K562 (cell line): ENCODE measurements around the gene CCL27. TPM values are rescaled to one million over a fixed set of nuclear protein-coding genes. Genes with fewer than 3 reads are reported as not detected.

Experiments used
- ATAC-seq: fragments of 200-7000 bp; cut with Tn5 transposase; 3 replicates; pipeline ENCODE4 v1.9.1; 2020; ENCODE audit warnings: moderate library complexity
- BruUV-seq: library from RNA; stranded (reverse); fragments of 400-500 nt; replicated peaks from 2 replicates; lab custom pipeline; 2021; lab: Mats Ljungman, UMichigan
- CTCF ChIA-PET: fragments of 300-600 bp; formaldehyde crosslinking; extraction: SDS; loops from one replicate; lab custom pipeline; 2021; ENCODE audit warnings: low intra/inter-chr PET ratio; lab: Yijun Ruan, JAX
- POLR2A ChIA-PET: fragments of 300-600, 350-650 bp; sonication (Branson Sonifier 250); formaldehyde crosslinking; extraction: SDS; loops from one replicate; lab custom pipeline; 2021; ENCODE audit warnings: antibody characterized with exemption, inconsistent platforms; lab: Yijun Ruan, JAX
- DNase-seq, 4 experiments: peaks; one replicate each; pipeline versions ENCODE4 v3.0.0 to v3.0.0-alpha.2; 2011 to 2018; ENCODE audit warnings: low spot score in 3 of 4, mixed read lengths in 3 of 4; ENCODE audit errors: extremely low read depth in 1 of 4
- FAIRE-seq: peaks from 2 replicates; lab custom pipeline; 2011; peaks lifted over from hg19 to GRCh38; lab: Jason Lieb, UNC
- H2AFZ ChIP-seq: 2 replicates; pipeline ENCODE4 v1.6.0; 2011; ENCODE audit warnings: low read depth, low read length, control low read depth, inconsistent platforms
- H3K27ac ChIP-seq: fragments of 200-600 bp; 3 replicates; pipeline ENCODE4 v1.8.0; 2011; ENCODE audit warnings: low read depth, mild to moderate bottlenecking, control low read depth, inconsistent platforms, low read length, moderate library complexity, mixed read lengths; ENCODE audit errors: extremely low read depth
- H3K27me3 ChIP-seq, 2 experiments: fragments of 300-600 bp in 1 of 2; 2 replicates in 1 of 2; 3 replicates in 1 of 2; pipeline versions ENCODE4 v1.6.0 to v1.8.0; 2011; ENCODE audit warnings: inconsistent platforms in 2 of 2, low read length in 2 of 2, mild to moderate bottlenecking in 1 of 2, mixed read lengths in 1 of 2, moderate library complexity in 1 of 2; ENCODE audit not compliant: control insufficient read depth in 2 of 2, insufficient read depth in 2 of 2
- H3K36me3 ChIP-seq: fragments of 300-600 bp; 3 replicates; pipeline ENCODE4 v1.8.0; 2011; ENCODE audit warnings: mild to moderate bottlenecking, low read length, inconsistent platforms; ENCODE audit not compliant: control insufficient read depth, insufficient read depth
- H3K4me1 ChIP-seq, 2 experiments: fragments of 200-600 bp in 1 of 2; replicated peaks in 1 of 2; 2 replicates in 1 of 2; 3 replicates in 1 of 2; pipeline versions ENCODE4 v1.5.1 to v1.8.0; 2011; ENCODE audit warnings: inconsistent platforms in 2 of 2, low read length in 2 of 2, mild to moderate bottlenecking in 1 of 2, mixed read lengths in 1 of 2, moderate library complexity in 1 of 2; ENCODE audit not compliant: control insufficient read depth in 2 of 2, insufficient read depth in 2 of 2
- H3K4me2 ChIP-seq: 2 replicates; pipeline ENCODE4 v1.6.1; 2011; ENCODE audit warnings: low read length, control low read depth, inconsistent platforms, mixed read lengths; ENCODE audit not compliant: insufficient read depth
- H3K4me3 ChIP-seq: fragments of 200-600 bp; sonication (generic), shearing (Covaris generic); 2 replicates; pipeline ENCODE4 v1.5.1; 2016; ENCODE audit warnings: control low read depth, inconsistent platforms
- H3K79me2 ChIP-seq: fragments of 200-600 bp; 3 replicates; pipeline ENCODE4 v1.8.0; 2011; ENCODE audit warnings: low read length, inconsistent platforms; ENCODE audit not compliant: control insufficient read depth, insufficient read depth
- H3K9ac ChIP-seq, 2 experiments: 2 replicates each; pipeline versions ENCODE4 v1.6.0 to v1.6.1; 2011; ENCODE audit warnings: low read depth in 2 of 2, low read length in 2 of 2, control low read depth in 1 of 2, inconsistent platforms in 1 of 2, mild to moderate bottlenecking in 1 of 2, mixed read lengths in 1 of 2; ENCODE audit not compliant: insufficient read depth in 1 of 2
- H3K9me1 ChIP-seq: one replicate; pipeline ENCODE4 v1.6.0; 2011; ENCODE audit warnings: inconsistent platforms, mild to moderate bottlenecking, low read length, moderate library complexity; ENCODE audit not compliant: control insufficient read depth, insufficient read depth
- H3K9me3 ChIP-seq: replicated peaks from 2 replicates; pipeline ENCODE4 v1.5.1; 2011; ENCODE audit warnings: low read depth, low read length, inconsistent platforms; ENCODE audit not compliant: control insufficient read depth, insufficient read depth
- H4K20me1 ChIP-seq: replicated peaks from 2 replicates; pipeline ENCODE4 v1.6.1; 2011; ENCODE audit warnings: low read length, inconsistent platforms, mixed read lengths; ENCODE audit not compliant: control insufficient read depth, insufficient read depth
- ARID2 ChIP-seq: fragments of 450-650 bp; IDR thresholded peaks from 2 replicates; pipeline ENCODE4 v1.6.1; 2017; ENCODE audit warnings: antibody characterized with exemption, mild to moderate bottlenecking
- ATF7 ChIP-seq: fragments of 450-650 bp; IDR thresholded peaks from 2 replicates; pipeline ENCODE4 v1.7.1; 2014; ENCODE audit warnings: mild to moderate bottlenecking, moderate library complexity
- DPF2 ChIP-seq: fragments of 450-650 bp; IDR thresholded peaks from 2 replicates; pipeline ENCODE4 v1.6.1; 2016
- GATAD2A ChIP-seq: fragments of 450-650 bp; IDR thresholded peaks from 2 replicates; pipeline ENCODE4 v1.6.1; 2017
- HDAC1 ChIP-seq, 2 experiments: fragments of 450-650 bp; IDR thresholded peaks; 2 replicates each; pipeline ENCODE4 v1.6.1; 2016 to 2017; ENCODE audit warnings: inconsistent platforms in 1 of 2, mild to moderate bottlenecking in 1 of 2, moderate library complexity in 1 of 2
- JUNB ChIP-seq: fragments of 450-650 bp; formaldehyde crosslinking; conservative IDR thresholded peaks from 2 replicates; pipeline ENCODE4 v1.4.0; 2020; ENCODE audit warnings: mild to moderate bottlenecking
- KAT7 ChIP-seq: sonication (generic); formaldehyde crosslinking; IDR thresholded peaks from 2 replicates; pipeline ENCODE4 v1.8.0; 2022; ENCODE audit warnings: missing genetic modification reagents, mild to moderate bottlenecking, borderline replicate concordance
- KAT8 ChIP-seq: fragments of 450-650 bp; IDR thresholded peaks from 2 replicates; pipeline ENCODE4 v1.6.1; 2016; ENCODE audit warnings: low read depth, mild to moderate bottlenecking
- MXI1 ChIP-seq: IDR thresholded peaks from 2 replicates; pipeline ENCODE4 v1.6.1; 2011; ENCODE audit warnings: low read depth, mild to moderate bottlenecking, improper control_type of control experiment, low read length
- NCOR1 ChIP-seq: fragments of 450-650 bp; IDR thresholded peaks from 2 replicates; pipeline ENCODE4 v1.6.1; 2016; ENCODE audit warnings: mild to moderate bottlenecking, moderate library complexity
- SLC30A9 ChIP-seq: fragments of 250-450 bp; sonication (Bioruptor Pico); IDR thresholded peaks from 2 replicates; pipeline ENCODE4 v1.8.0; 2022; ENCODE audit warnings: mild to moderate bottlenecking, moderate library complexity
- SMARCA4 ChIP-seq: fragments of 450-650 bp; IDR thresholded peaks from 2 replicates; pipeline ENCODE4 v1.6.1; 2016
- WGBS: fragments of 100-300 bp; shearing (Covaris generic); methylation state at CpG from one replicate; pipeline ENCODE4 v1.1.6; 2016; ENCODE audit warnings: low coverage, mixed read lengths; ENCODE audit not compliant: insufficient coverage; ENCODE audit errors: missing lambda C conversion rate; 5-methylcytosine and 5-hydroxymethylcytosine counted together
- in situ Hi-C: fragments of 300-500 bp; cut with MboI; formaldehyde crosslinking; loops from 4 replicates; pipeline ENCODE4 v1.15.0; 2018; ENCODE audit warnings: inconsistent platforms, mixed read lengths
- intact Hi-C: fragments of 100-400 bp; cut with micrococcal nuclease; formaldehyde crosslinking; loops from 2 replicates; pipeline ENCODE4 v1.14.2; 2022
- polyA plus RNA-seq, 8 experiments: library from polyadenylated mRNA; depleted of rRNA in 4 of 8; stranded (reverse) in 5 of 8; unstranded in 3 of 8; fragments of >200 nt; fragmentation: Nextera tagmentation in 2 of 8; fragmentation: Illumina TruSeq in 1 of 8; extraction: Ambion mirVana in 2 of 8; extraction: Trizol in 1 of 8; gene quantifications; 2 replicates each; pipeline versions ENCODE4 v1.2.1 to v1.2.3, GENCODE V29; 2011 to 2014; ENCODE audit warnings: inconsistent platforms in 1 of 8, missing spikeins in 1 of 8
- total RNA-seq, 7 experiments: library from RNA; depleted of rRNA in 6 of 7; stranded (reverse); fragments of >200 nt in 6 of 7; fragmentation: Illumina TruSeq in 2 of 7; extraction: Trizol in 2 of 7; gene quantifications; 2 replicates each; pipeline versions ENCODE4 v1.2.1 to v1.2.3, GENCODE V29; 2011 to 2021; ENCODE audit warnings: low replicate concordance in 1 of 7
- TF ChIP-seq, protein P1 (sequence below), 2 experiments: fragments of 450-650 bp in 1 of 2; sonication (generic) in 1 of 2; formaldehyde crosslinking in 1 of 2; IDR thresholded peaks in 1 of 2; conservative IDR thresholded peaks in 1 of 2; 2 replicates each; pipeline versions ENCODE4 v1.6.1 to v1.8.1; 2016 to 2023; ENCODE audit warnings: mild to moderate bottlenecking in 2 of 2, moderate library complexity in 2 of 2, inconsistent platforms in 1 of 2, missing genetic modification reagents in 1 of 2
- TF ChIP-seq, protein P2 (sequence below): fragments of 450-650 bp; IDR thresholded peaks from 2 replicates; pipeline ENCODE4 v1.6.1; 2016; ENCODE audit warnings: antibody characterized with exemption
- TF ChIP-seq, protein P3 (sequence below): sonication (generic); formaldehyde crosslinking; IDR thresholded peaks from 2 replicates; pipeline ENCODE4 v1.8.0; 2023; ENCODE audit warnings: mild to moderate bottlenecking, missing genetic modification reagents

CCL27 gene
- total and polyA plus RNA-seq, 9 of the 15 experiments (the other 6 are each of a cell fraction or from before 2014, with no cell fraction given): 0.10 to 0.53 (median 0.27) TPM; not detected in 5

DNA sequence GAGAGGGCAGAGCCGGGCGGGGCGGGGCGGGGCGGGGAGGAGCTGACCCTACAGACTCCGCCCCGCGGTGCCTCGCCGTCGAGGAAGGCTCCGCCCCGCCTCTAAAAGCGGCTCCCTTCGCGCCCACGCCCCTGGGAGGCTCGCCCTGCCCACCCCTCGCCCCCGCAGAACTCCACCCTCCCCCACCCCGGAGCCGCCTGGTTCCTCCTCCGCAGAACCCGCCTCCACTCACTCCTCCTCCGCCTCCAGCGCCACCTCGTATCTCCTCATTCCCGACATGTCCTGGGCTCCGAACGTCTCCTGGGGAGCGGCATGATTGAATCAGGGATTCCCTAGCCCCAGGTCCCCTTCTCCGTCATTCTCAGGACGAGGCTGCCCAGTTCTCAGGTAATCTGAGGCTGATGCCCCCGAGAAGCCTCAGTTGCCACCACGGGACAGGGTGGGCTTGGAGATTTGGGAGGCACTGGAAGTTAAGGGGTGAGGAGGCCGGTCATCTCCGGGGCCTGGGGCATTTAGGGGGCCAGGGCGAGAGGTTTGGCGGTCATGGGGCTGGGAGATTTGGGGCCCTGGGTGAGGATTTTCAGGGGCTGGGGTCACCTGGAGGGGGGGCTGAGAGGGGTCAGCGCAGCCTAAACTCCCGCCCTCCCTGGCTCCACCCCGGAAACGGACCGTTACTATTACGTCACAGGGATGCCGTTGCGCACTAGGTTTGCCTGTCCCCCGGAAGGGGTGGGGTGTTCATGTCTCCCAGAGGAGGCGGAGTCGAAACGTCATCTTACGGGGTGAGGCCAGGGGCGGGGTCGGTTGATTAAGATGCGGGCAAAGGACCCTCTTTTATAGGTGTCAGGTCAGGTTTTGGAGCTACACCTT lies 3.2 kb upstream of the CCL27 start:
- peaks cover 28% of the 10 kb centered on the region for H3K79me2 ChIP-seq
- ChIA-PET POLR2A (interaction anchor here (0.7 to 1.3 kb wide), 2 partner anchors 245 to 831 kb away, joined by 3 read pairs; no protein-coding TSS in a partner anchor), CTCF (interaction anchor here (1.0 to 1.1 kb wide), 2 partner anchors 18 to 19 kb away, joined by 3 read pairs; partner anchors contain the start of gene GALT)
- peaks cover 2% of the 10 kb centered on the region for H3K9me1 ChIP-seq
- peaks cover 17 to 19% of the 10 kb centered on the region in 2 experiments for H3K4me1 ChIP-seq
- ATAC-seq (peak; percentile 88), FAIRE-seq (peak; percentile 98), DNase-seq (peak; percentile 91 to 95 (median 93))
- WGBS: 2% methylated on average over 13 of the region's 55 CpGs
- H3K9me3 ChIP-seq: no peaks in the 10 kb centered on the region
- peak overlapping the region; percentile 75 for H3K4me3 ChIP-seq
- BruUV-seq: TSS peak; percentile 72
- H3K4me2 ChIP-seq: peak overlapping the region; percentile 94
- peak overlapping the region; percentile 87 to 96 for H3K9ac ChIP-seq
- no peaks in the 10 kb centered on the region for H3K27me3 ChIP-seq
- intact Hi-C loops (no loop called here), in situ Hi-C loops (no loop called here)
- H3K27ac ChIP-seq: peak overlapping the region; percentile 95
- 0 out of 2 replicates have a peak, but pooled peaks cover 4% of the 10 kb centered on the region for H4K20me1 ChIP-seq
- peaks cover 14% of the 10 kb centered on the region; the same call in 2 of the 3 replicates for H3K36me3 ChIP-seq
- peak overlapping the region; percentile 94 for H2AFZ ChIP-seq
- TF ChIP-seq SLC30A9 (CRISPR knock-in tag) (no peak), MXI1 (peak; percentile 16; the same call in 1 of the 2 replicates), ATF7 (peak; percentile 96), ARID2 (no peak), HDAC1 (IDR thresholded peaks at IDR 0.05) (peak in 1 of 2 experiments; percentile 80; a peak in 2 of 4 replicates), DPF2 (peak; percentile 77; the same call in 1 of the 2 replicates), JUNB (no peak), KAT7 (peak; percentile 55; the same call in 1 of the 2 replicates), GATAD2A (peak; percentile 51; the same call in 1 of the 2 replicates), KAT8 (no peak), NCOR1 (peak; percentile 54; the same call in 1 of the 2 replicates), SMARCA4 (peak; percentile 52; the same call in 1 of the 2 replicates)
- TF ChIP-seq, protein P1, sequence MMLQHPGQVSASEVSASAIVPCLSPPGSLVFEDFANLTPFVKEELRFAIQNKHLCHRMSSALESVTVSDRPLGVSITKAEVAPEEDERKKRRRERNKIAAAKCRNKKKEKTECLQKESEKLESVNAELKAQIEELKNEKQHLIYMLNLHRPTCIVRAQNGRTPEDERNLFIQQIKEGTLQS (IDR thresholded peaks at IDR 0.05): peak; percentile 88
- TF ChIP-seq, protein P1 (CRISPR knock-in tag; conservative IDR thresholded peaks at IDR 0.05): no peak
- TF ChIP-seq, protein P2, sequence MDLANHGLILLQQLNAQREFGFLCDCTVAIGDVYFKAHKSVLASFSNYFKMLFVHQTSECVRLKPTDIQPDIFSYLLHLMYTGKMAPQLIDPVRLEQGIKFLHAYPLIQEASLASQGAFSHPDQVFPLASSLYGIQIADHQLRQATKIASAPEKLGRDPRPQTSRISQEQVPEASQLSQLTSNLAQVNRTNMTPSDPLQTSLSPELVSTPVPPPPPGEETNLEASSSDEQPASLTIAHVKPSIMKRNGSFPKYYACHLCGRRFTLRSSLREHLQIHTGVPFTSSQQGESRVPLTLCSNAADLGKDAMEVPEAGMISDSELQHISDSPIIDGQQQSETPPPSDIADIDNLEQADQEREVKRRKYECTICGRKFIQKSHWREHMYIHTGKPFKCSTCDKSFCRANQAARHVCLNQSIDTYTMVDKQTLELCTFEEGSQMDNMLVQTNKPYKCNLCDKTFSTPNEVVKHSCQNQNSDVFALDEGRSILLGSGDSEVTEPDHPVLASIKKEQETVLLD: peak; percentile 57; the same call in 1 of the 2 replicates
- TF ChIP-seq, protein P3, sequence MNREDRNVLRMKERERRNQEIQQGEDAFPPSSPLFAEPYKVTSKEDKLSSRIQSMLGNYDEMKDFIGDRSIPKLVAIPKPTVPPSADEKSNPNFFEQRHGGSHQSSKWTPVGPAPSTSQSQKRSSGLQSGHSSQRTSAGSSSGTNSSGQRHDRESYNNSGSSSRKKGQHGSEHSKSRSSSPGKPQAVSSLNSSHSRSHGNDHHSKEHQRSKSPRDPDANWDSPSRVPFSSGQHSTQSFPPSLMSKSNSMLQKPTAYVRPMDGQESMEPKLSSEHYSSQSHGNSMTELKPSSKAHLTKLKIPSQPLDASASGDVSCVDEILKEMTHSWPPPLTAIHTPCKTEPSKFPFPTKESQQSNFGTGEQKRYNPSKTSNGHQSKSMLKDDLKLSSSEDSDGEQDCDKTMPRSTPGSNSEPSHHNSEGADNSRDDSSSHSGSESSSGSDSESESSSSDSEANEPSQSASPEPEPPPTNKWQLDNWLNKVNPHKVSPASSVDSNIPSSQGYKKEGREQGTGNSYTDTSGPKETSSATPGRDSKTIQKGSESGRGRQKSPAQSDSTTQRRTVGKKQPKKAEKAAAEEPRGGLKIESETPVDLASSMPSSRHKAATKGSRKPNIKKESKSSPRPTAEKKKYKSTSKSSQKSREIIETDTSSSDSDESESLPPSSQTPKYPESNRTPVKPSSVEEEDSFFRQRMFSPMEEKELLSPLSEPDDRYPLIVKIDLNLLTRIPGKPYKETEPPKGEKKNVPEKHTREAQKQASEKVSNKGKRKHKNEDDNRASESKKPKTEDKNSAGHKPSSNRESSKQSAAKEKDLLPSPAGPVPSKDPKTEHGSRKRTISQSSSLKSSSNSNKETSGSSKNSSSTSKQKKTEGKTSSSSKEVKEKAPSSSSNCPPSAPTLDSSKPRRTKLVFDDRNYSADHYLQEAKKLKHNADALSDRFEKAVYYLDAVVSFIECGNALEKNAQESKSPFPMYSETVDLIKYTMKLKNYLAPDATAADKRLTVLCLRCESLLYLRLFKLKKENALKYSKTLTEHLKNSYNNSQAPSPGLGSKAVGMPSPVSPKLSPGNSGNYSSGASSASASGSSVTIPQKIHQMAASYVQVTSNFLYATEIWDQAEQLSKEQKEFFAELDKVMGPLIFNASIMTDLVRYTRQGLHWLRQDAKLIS (CRISPR knock-in tag): peak; percentile 77; the same call in 1 of the 2 replicates
